HL-60 (cell line): Measurements from ENCODE around the gene NAV2.

ENCODE experiments used
- CTCF ChIP-seq: IDR thresholded peaks from one replicate; pipeline ENCODE4 v1.5.1; 2011; ENCODE audit warnings: low read length, control low read depth, inconsistent platforms; ENCODE audit not compliant: insufficient read depth
- GABPA ChIP-seq: IDR thresholded peaks from 2 replicates; pipeline ENCODE4 v1.6.1; 2012; ENCODE audit warnings: low read depth
- POLR2AphosphoS5 ChIP-seq: IDR thresholded peaks from 2 replicates; pipeline ENCODE4 v1.6.1; 2012; ENCODE audit warnings: low read depth
- REST ChIP-seq: IDR thresholded peaks from 2 replicates; pipeline ENCODE4 v1.6.1; 2012; ENCODE audit warnings: low read depth; ENCODE audit not compliant: insufficient replicate concordance

- TF ChIP-seq CTCF (no peak), REST (no peak), GABPA (no peak), POLR2AphosphoS5 (no peak)
Observed at GRCh38 chr11:19821993-19822392, 109.4 kb downstream of the NAV2 start.
